Activated naive CD8-positive, alpha-beta T cell (primary cell): ENCODE results near the gene UBE2D2.

Source experiments
- H3K27ac Mint-ChIP-seq: one replicate; pipeline ENCODE4 v1.8.0; 2021; ENCODE audit warnings: mixed read lengths
- H3K27me3 Mint-ChIP-seq: one replicate; pipeline ENCODE4 v1.8.0; 2021; ENCODE audit warnings: mixed read lengths
- H3K36me3 Mint-ChIP-seq: one replicate; pipeline ENCODE4 v1.8.0; 2021; ENCODE audit warnings: mixed read lengths
- H3K4me1 Mint-ChIP-seq: one replicate; pipeline ENCODE4 v1.8.0; 2021; ENCODE audit warnings: low read depth, mixed read lengths
- H3K4me3 Mint-ChIP-seq: one replicate; pipeline ENCODE4 v1.8.0; 2021; ENCODE audit warnings: mild to moderate bottlenecking, mixed read lengths
- H3K9me3 Mint-ChIP-seq: one replicate; pipeline ENCODE4 v1.8.0; 2021; ENCODE audit warnings: low read depth, mixed read lengths

The UBE2D2 gene

GRCh38 chr5:139642891-139643871 lies 82.0 kb downstream of the UBE2D2 start:
- no peak overlapping the region for H3K4me3 Mint-ChIP-seq
- no peak overlapping the region for H3K27ac Mint-ChIP-seq

GRCh38 chr5:139644001-139644456 lies 82.9 kb downstream of the UBE2D2 start:
- H3K27ac Mint-ChIP-seq: no peak overlapping the region
- H3K4me3 Mint-ChIP-seq: no peak overlapping the region
- no peaks in the 10 kb centered on the region for H3K36me3 Mint-ChIP-seq
- H3K9me3 Mint-ChIP-seq: no peaks in the 10 kb centered on the region
- peaks cover 4% of the 10 kb centered on the region for H3K27me3 Mint-ChIP-seq
- H3K4me1 Mint-ChIP-seq: peaks cover 18% of the 10 kb centered on the region

More at GRCh38 chr5:139642891-139643871, 82.0 kb downstream of the UBE2D2 start:
- peaks cover 4% of the 10 kb centered on the region for H3K27me3 Mint-ChIP-seq
- H3K9me3 Mint-ChIP-seq: no peaks in the 10 kb centered on the region
- peaks cover 22% of the 10 kb centered on the region for H3K4me1 Mint-ChIP-seq
- no peaks in the 10 kb centered on the region for H3K36me3 Mint-ChIP-seq

- Mint-ChIP-seq H3K9me3 (no peaks in the 10 kb centered on the region), H3K36me3 (no peaks in the 10 kb centered on the region), H3K4me1 (peaks cover 21% of the 10 kb centered on the region), H3K27me3 (peaks cover 6% of the 10 kb centered on the region), H3K27ac (no peak overlapping the region), H3K4me3 (no peak overlapping the region)
Measured at GRCh38 chr5:139644646-139645429, 83.7 kb downstream of the UBE2D2 start.

- no peaks in the 10 kb centered on the region for H3K36me3 Mint-ChIP-seq
- H3K27ac Mint-ChIP-seq: no peak overlapping the region
- H3K4me1 Mint-ChIP-seq: peaks cover 24% of the 10 kb centered on the region
- peaks cover 6% of the 10 kb centered on the region for H3K27me3 Mint-ChIP-seq
- H3K9me3 Mint-ChIP-seq: no peaks in the 10 kb centered on the region
- no peak overlapping the region for H3K4me3 Mint-ChIP-seq
Measured at GRCh38 chr5:139645430-139645871, 84.3 kb downstream of the UBE2D2 start.

GRCh38 chr5:139646111-139646510 lies 85.0 kb downstream of the UBE2D2 start:
- H3K27ac Mint-ChIP-seq: no peak overlapping the region
- H3K4me3 Mint-ChIP-seq: peak overlapping the region; percentile 27
- peaks cover 29% of the 10 kb centered on the region for H3K4me1 Mint-ChIP-seq
- peaks cover 6% of the 10 kb centered on the region for H3K27me3 Mint-ChIP-seq
- H3K36me3 Mint-ChIP-seq: no peaks in the 10 kb centered on the region
- no peaks in the 10 kb centered on the region for H3K9me3 Mint-ChIP-seq

- Mint-ChIP-seq H3K36me3 (no peaks in the 10 kb centered on the region), H3K9me3 (no peaks in the 10 kb centered on the region), H3K27ac (no peak overlapping the region), H3K27me3 (peaks cover 11% of the 10 kb centered on the region), H3K4me3 (peak overlapping the region; percentile 66), H3K4me1 (peaks cover 35% of the 10 kb centered on the region)
Measured at GRCh38 chr5:139646912-139647505, 85.9 kb downstream of the UBE2D2 start.

- no peak overlapping the region for H3K27ac Mint-ChIP-seq
- H3K4me1 Mint-ChIP-seq: peaks cover 42% of the 10 kb centered on the region
Measured at GRCh38 chr5:139647506-139648204, 86.5 kb downstream of the UBE2D2 start.

GRCh38 chr5:139648205-139649081 lies 87.3 kb downstream of the UBE2D2 start, which contains the start of gene CXXC5:
Gene CXXC5 (plus strand): TSS chr5:139648349. CDS start chr5:139680524, 32,175 bp downstream.
- H3K4me3 Mint-ChIP-seq: peak within 1 kb of the TSS; percentile 66
- no peaks in the 10 kb centered on the region for H3K36me3 Mint-ChIP-seq
- peaks cover 46% of the 10 kb centered on the region for H3K4me1 Mint-ChIP-seq
- no peak within 1 kb of the TSS for H3K27ac Mint-ChIP-seq
- peaks cover 19% of the 10 kb centered on the region for H3K27me3 Mint-ChIP-seq
- no peaks in the 10 kb centered on the region for H3K9me3 Mint-ChIP-seq

More at GRCh38 chr5:139647506-139648204, 86.5 kb downstream of the UBE2D2 start:
- H3K4me3 Mint-ChIP-seq: peak overlapping the region; percentile 66
- H3K36me3 Mint-ChIP-seq: no peaks in the 10 kb centered on the region
- H3K27me3 Mint-ChIP-seq: peaks cover 14% of the 10 kb centered on the region
- no peaks in the 10 kb centered on the region for H3K9me3 Mint-ChIP-seq

- Mint-ChIP-seq H3K9me3 (no peaks in the 10 kb centered on the region), H3K4me3 (peak overlapping the region; percentile 88), H3K4me1 (peaks cover 49% of the 10 kb centered on the region), H3K27ac (no peak overlapping the region), H3K36me3 (no peaks in the 10 kb centered on the region), H3K27me3 (peaks cover 19% of the 10 kb centered on the region)
Measured at GRCh38 chr5:139649082-139649991, 88.2 kb downstream of the UBE2D2 start.

GRCh38 chr5:139650031-139650688 lies 89.0 kb downstream of the UBE2D2 start:
- no peaks in the 10 kb centered on the region for H3K36me3 Mint-ChIP-seq
- H3K4me1 Mint-ChIP-seq: peaks cover 45% of the 10 kb centered on the region
- H3K27ac Mint-ChIP-seq: no peak overlapping the region
- peaks cover 19% of the 10 kb centered on the region for H3K27me3 Mint-ChIP-seq
- no peaks in the 10 kb centered on the region for H3K9me3 Mint-ChIP-seq
- peak overlapping the region; percentile 88 for H3K4me3 Mint-ChIP-seq

- no peaks in the 10 kb centered on the region for H3K9me3 Mint-ChIP-seq
- peaks cover 19% of the 10 kb centered on the region for H3K27me3 Mint-ChIP-seq
- H3K4me3 Mint-ChIP-seq: peak overlapping the region; percentile 58
- H3K4me1 Mint-ChIP-seq: peaks cover 44% of the 10 kb centered on the region
- H3K36me3 Mint-ChIP-seq: no peaks in the 10 kb centered on the region
- H3K27ac Mint-ChIP-seq: no peak overlapping the region
Measured at GRCh38 chr5:139650689-139651042, 89.5 kb downstream of the UBE2D2 start.

- Mint-ChIP-seq H3K27ac (no peak overlapping the region), H3K4me1 (peaks cover 44% of the 10 kb centered on the region), H3K9me3 (no peaks in the 10 kb centered on the region), H3K4me3 (peak overlapping the region; percentile 25), H3K36me3 (no peaks in the 10 kb centered on the region), H3K27me3 (peaks cover 19% of the 10 kb centered on the region)
Measured at GRCh38 chr5:139651043-139651834, 90.1 kb downstream of the UBE2D2 start.
